BJ (cell line): Measurements from ENCODE around the gene ATPAF1. TPM values are rescaled to one million over a fixed set of nuclear protein-coding genes. Genes with fewer than 3 reads are reported as not detected.

ENCODE experiments used
- CTCF ChIA-PET: fragments of 350-600 bp; formaldehyde crosslinking; extraction: SDS; loops from one replicate; lab custom pipeline; 2021; ENCODE audit warnings: antibody characterized with exemption, inconsistent platforms; lab: Yijun Ruan, JAX
- POLR2A ChIA-PET: fragments of 300-600 bp; sonication (Branson Sonifier 250); formaldehyde crosslinking; extraction: SDS; loops from one replicate; lab custom pipeline; 2021; ENCODE audit warnings: antibody characterized with exemption; lab: Charles Lee
- DNase-seq: peaks from one replicate; pipeline ENCODE4 v3.0.0-alpha.2; 2011; ENCODE audit warnings: low read depth
- H3K27me3 ChIP-seq: 2 replicates; pipeline ENCODE4 v1.6.0; 2011; ENCODE audit warnings: low read length; ENCODE audit not compliant: control insufficient read depth, insufficient read depth
- H3K36me3 ChIP-seq: 2 replicates; pipeline ENCODE4 v1.5.1; 2011; ENCODE audit warnings: low read length; ENCODE audit not compliant: control insufficient read depth, insufficient read depth
- H3K4me3 ChIP-seq: 2 replicates; pipeline ENCODE4 v1.5.1; 2011; ENCODE audit warnings: low read depth, mild to moderate bottlenecking, control low read depth, low read length
- CTCF ChIP-seq: IDR thresholded peaks from 2 replicates; pipeline ENCODE4 v1.5.1; 2011; ENCODE audit warnings: low read depth, mild to moderate bottlenecking, control low read depth, inconsistent platforms, low read length, moderate library complexity; ENCODE audit not compliant: insufficient read depth
- polyA plus RNA-seq: library from polyadenylated mRNA; depleted of rRNA; stranded (reverse); fragments of >200 nt; gene quantifications from 2 replicates; pipeline ENCODE4 v1.2.3, GENCODE V29; 2011

ATPAF1 gene
- polyA plus RNA-seq, 1 experiment, result 37.0 TPM

- no peak for DNase-seq
- Histone ChIP-seq H3K4me3 (no peak overlapping the region), H3K27me3 (no peaks in the 10 kb centered on the region), H3K36me3 (peaks cover 14% of the 10 kb centered on the region)
- ChIA-PET CTCF (interaction anchor here (0.6 to 0.8 kb wide), 2 partner anchors 33 to 159 kb away, joined by 3 read pairs; no protein-coding TSS in a partner anchor), POLR2A (no interaction called here)
- no peak for TF ChIP-seq CTCF
Measured at GRCh38 chr1:46681333-46682034, 13.3 kb upstream of the ATPAF1 start.

GRCh38 chr1:46679789-46680573 is 11.8 kb upstream of the ATPAF1 start:
- ChIA-PET CTCF (no interaction called here), POLR2A (no interaction called here)
- TF ChIP-seq CTCF, result no peak
- Histone ChIP-seq H3K36me3 (peaks cover 17% of the 10 kb centered on the region), H3K4me3 (no peak overlapping the region), H3K27me3 (no peaks in the 10 kb centered on the region)
- DNase-seq, result no peak

GRCh38 chr1:46677339-46677738 is 9.2 kb upstream of the ATPAF1 start:
- peaks cover 12% of the 10 kb centered on the region for H3K36me3 ChIP-seq
- POLR2A ChIA-PET, result no interaction called here
- no peaks in the 10 kb centered on the region for H3K27me3 ChIP-seq
- no peak for TF ChIP-seq CTCF
- no peak overlapping the region for H3K4me3 ChIP-seq
- DNase-seq, result no peak
- CTCF ChIA-PET, result interaction anchor here (0.8 to 1.7 kb wide), 5 partner anchors 9 to 54 kb away, joined by 3 to 5 read pairs (median 3); no protein-coding TSS in a partner anchor

- Histone ChIP-seq H3K36me3 (peaks cover 11% of the 10 kb centered on the region), H3K27me3 (no peaks in the 10 kb centered on the region), H3K4me3 (no peak overlapping the region)
- no peak for TF ChIP-seq CTCF
- POLR2A ChIA-PET, result no interaction called here
- no peak for DNase-seq
- CTCF ChIA-PET, result interaction anchor here (0.8 to 1.7 kb wide), 2 partner anchors 11 to 53 kb away, joined by 3 to 5 read pairs; no protein-coding TSS in a partner anchor
Measured at GRCh38 chr1:46676531-46676930, 8.4 kb upstream of the ATPAF1 start.
